Esophagus muscularis mucosa (tissue), 4 donors: ENCODE measurements around the gene TIPRL.

Experiments
- EP300 ChIP-seq: sonication (generic); formaldehyde crosslinking; IDR thresholded peaks from one replicate; pipeline ENCODE4 v1.6.1; 2017; ENCODE audit warnings: antibody characterized with exemption
- POLR2A ChIP-seq: fragments of 450-650 bp; IDR thresholded peaks from one replicate; pipeline ENCODE4 v1.6.1; 2017; ENCODE audit warnings: antibody characterized with exemption, moderate library complexity, mild to moderate bottlenecking, low read depth
- TF ChIP-seq, protein P1 (sequence below), 3 experiments: fragments of 200-600 bp in 2 of 3; fragments of 450-650 bp in 1 of 3; sonication (generic) in 2 of 3; IDR thresholded peaks; one replicate each; pipeline ENCODE4 v1.5.1; 2017 to 2019; ENCODE audit warnings: antibody characterized with exemption in 3 of 3, mild to moderate bottlenecking in 2 of 3, moderate library complexity in 1 of 3

DNA sequence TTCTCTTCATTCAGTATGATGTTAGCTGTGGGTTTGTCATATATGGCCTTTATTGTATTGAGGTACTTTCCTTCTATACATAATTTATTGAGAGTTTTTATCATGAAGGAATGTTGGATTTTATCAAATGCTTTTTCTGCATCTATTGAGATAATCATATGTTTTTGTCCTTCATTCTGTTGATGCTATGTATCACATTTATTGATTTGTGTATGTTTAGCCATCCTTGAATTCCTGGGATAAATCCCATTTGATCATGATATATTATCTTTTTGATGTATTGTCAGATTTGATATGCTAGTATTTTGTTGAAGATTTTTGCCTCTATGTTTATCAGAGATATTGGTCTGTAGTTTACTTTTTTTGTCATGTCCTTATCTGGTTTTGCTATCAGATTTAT is 21.1 kb upstream of the TIPRL start:
- TF ChIP-seq, protein P1, sequence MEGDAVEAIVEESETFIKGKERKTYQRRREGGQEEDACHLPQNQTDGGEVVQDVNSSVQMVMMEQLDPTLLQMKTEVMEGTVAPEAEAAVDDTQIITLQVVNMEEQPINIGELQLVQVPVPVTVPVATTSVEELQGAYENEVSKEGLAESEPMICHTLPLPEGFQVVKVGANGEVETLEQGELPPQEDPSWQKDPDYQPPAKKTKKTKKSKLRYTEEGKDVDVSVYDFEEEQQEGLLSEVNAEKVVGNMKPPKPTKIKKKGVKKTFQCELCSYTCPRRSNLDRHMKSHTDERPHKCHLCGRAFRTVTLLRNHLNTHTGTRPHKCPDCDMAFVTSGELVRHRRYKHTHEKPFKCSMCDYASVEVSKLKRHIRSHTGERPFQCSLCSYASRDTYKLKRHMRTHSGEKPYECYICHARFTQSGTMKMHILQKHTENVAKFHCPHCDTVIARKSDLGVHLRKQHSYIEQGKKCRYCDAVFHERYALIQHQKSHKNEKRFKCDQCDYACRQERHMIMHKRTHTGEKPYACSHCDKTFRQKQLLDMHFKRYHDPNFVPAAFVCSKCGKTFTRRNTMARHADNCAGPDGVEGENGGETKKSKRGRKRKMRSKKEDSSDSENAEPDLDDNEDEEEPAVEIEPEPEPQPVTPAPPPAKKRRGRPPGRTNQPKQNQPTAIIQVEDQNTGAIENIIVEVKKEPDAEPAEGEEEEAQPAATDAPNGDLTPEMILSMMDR (IDR thresholded peaks at IDR 0.05): no peak
- TF ChIP-seq POLR2A (no peak), EP300 (no peak)
